HG03442 (cell line): ENCODE results near the gene ARHGAP15.

Experiments
- ATAC-seq: cut with Tn5 transposase; IDR thresholded peaks from one replicate; pipeline ENCODE4 v1.9.1; 2021; ENCODE audit warnings: mild to moderate bottlenecking, moderate library complexity; ENCODE audit not compliant: unreplicated experiment

ARHGAP15 gene

GRCh38 chr2:143704451-143705106 lies 575.4 kb downstream of the ARHGAP15 start:
- ATAC-seq = peak; percentile 94

GRCh38 chr2:143705108-143705707 lies 576.0 kb downstream of the ARHGAP15 start:
- ATAC-seq = peak; percentile 31

GRCh38 chr2:143706354-143706753 lies 577.1 kb downstream of the ARHGAP15 start:
- no peak for ATAC-seq

- no peak for ATAC-seq
These were observed 579.5 kb downstream of the ARHGAP15 start for GRCh38 chr2:143708682-143709081.

GRCh38 chr2:143710196-143710595 lies 581.0 kb downstream of the ARHGAP15 start:
- ATAC-seq = no peak

- ATAC-seq = no peak
These were observed 581.7 kb downstream of the ARHGAP15 start for GRCh38 chr2:143710879-143711278.

GRCh38 chr2:143716522-143716921 lies 587.3 kb downstream of the ARHGAP15 start:
- ATAC-seq = no peak

GRCh38 chr2:143717053-143717452 lies 587.8 kb downstream of the ARHGAP15 start:
- no peak for ATAC-seq

- ATAC-seq = no peak
These were observed 588.4 kb downstream of the ARHGAP15 start for GRCh38 chr2:143717536-143718168.

- ATAC-seq = no peak
These were observed 589.5 kb downstream of the ARHGAP15 start for GRCh38 chr2:143718745-143719144.

GRCh38 chr2:143719406-143719805 lies 590.2 kb downstream of the ARHGAP15 start:
- no peak for ATAC-seq

GRCh38 chr2:143720095-143720664 lies 591.0 kb downstream of the ARHGAP15 start:
- ATAC-seq = no peak

- no peak for ATAC-seq
These were observed 596.2 kb downstream of the ARHGAP15 start for GRCh38 chr2:143725400-143725799.

- no peak for ATAC-seq
These were observed 597.1 kb downstream of the ARHGAP15 start for GRCh38 chr2:143726151-143726845.

GRCh38 chr2:143728498-143728897 lies 599.3 kb downstream of the ARHGAP15 start:
- no peak for ATAC-seq

- no peak for ATAC-seq
These were observed 600.1 kb downstream of the ARHGAP15 start for GRCh38 chr2:143729296-143729814.

- ATAC-seq = peak; percentile 76
These were observed 601.1 kb downstream of the ARHGAP15 start for GRCh38 chr2:143730155-143730952.

GRCh38 chr2:143730953-143731260 lies 601.7 kb downstream of the ARHGAP15 start:
- peak; percentile 43 for ATAC-seq

- no peak for ATAC-seq
These were observed 602.9 kb downstream of the ARHGAP15 start for GRCh38 chr2:143732076-143732475.

GRCh38 chr2:143732871-143733270 lies 603.7 kb downstream of the ARHGAP15 start:
- no peak for ATAC-seq
